Measurements from ENCODE around the gene CDH24. TPM values are rescaled to one million over a fixed set of nuclear protein-coding genes. Genes with fewer than 3 reads are reported as not detected.

The CDH24 gene
- total and polyA plus RNA-seq, 2 of the 8 experiments (the other 6 are each of a cell fraction or from before 2014, with no cell fraction given), result 18.1 to 27.6 TPM

DNA sequence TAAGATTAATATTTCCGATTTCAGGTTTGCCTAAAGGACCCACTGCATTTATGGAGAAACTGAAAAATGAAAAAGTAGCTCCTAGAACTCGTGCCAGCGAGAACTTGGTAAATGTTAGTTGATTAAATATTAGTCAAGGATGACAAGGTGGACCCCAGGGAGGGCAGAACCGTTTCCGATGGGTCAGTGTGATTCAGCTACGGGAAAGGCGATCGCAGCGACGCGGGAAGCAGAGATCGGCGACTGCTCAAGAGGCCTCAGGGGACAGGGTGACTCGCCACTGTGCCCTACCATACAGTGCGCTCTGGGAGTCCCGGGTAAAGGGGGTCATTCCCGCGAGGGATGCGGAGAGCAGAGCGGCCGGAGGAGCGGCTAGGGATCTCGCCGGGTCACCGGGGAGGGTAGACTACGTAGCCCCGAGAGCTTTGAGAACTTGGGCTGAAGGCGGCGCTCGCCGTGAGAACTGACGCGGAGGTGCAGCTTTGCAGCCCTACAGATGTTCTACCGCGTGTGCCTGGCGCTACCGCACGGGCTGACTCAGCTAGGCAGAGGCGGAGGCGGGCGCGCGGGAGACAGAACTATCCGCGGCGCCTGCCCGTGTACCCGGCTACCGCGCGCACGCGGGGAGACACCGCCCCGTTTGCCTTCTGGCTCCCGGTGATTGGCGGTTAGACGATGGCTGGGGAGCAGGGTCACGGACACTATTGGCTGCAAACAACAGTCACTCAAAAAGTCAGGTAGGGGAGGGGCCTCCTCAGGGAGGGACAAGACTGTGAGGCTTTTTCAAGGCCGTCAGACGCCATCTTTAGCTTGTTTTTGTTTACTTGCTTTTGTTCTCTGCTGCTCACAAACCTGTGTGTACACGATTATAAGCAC is 50.5 kb downstream of the CDH24 start (continued):
- TF ChIP-seq KDM4A (IDR thresholded peaks at IDR 0.05; ENCODE audit: low read depth, low read length, severe bottlenecking), result peak; percentile 67
- TF ChIP-seq HDAC6 (IDR thresholded peaks at IDR 0.05; ENCODE audit: low read depth, low read length), result no peak
- peak; percentile 83 for TF ChIP-seq NANOG (IDR thresholded peaks at IDR 0.05; ENCODE audit: insufficient read depth, low read depth, low read length, poor library complexity, severe bottlenecking)
- TF ChIP-seq MAFK (IDR thresholded peaks at IDR 0.05; ENCODE audit: low read depth, low read length), result peak; percentile 43; the same call in 1 of the 2 replicates
- TF ChIP-seq TCF12 (IDR thresholded peaks at IDR 0.05; ENCODE audit: low read depth, low read length), result 0 out of 2 replicates have a peak, but pooled peaks have one; percentile 14
- TF ChIP-seq RFX5 (IDR thresholded peaks at IDR 0.05; ENCODE audit: borderline replicate concordance, low read depth, low read length), result no peak
- peak; percentile 89 for TF ChIP-seq CHD2 (IDR thresholded peaks at IDR 0.05; ENCODE audit: low read length)
- TF ChIP-seq, protein P1, sequence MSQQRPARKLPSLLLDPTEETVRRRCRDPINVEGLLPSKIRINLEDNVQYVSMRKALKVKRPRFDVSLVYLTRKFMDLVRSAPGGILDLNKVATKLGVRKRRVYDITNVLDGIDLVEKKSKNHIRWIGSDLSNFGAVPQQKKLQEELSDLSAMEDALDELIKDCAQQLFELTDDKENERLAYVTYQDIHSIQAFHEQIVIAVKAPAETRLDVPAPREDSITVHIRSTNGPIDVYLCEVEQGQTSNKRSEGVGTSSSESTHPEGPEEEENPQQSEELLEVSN (IDR thresholded peaks at IDR 0.05), result peak; percentile 94
- no peak for TF ChIP-seq CHD1 (IDR thresholded peaks at IDR 0.05; ENCODE audit: low read depth, low read length)
- no peak for TF ChIP-seq EP300 (IDR thresholded peaks at IDR 0.05; ENCODE audit: borderline replicate concordance in 1 of 2, low read depth in 2 of 2, low read length in 2 of 2)
- peak; percentile 74 to 99 for TF ChIP-seq POLR2A (IDR thresholded peaks at IDR 0.05; ENCODE audit: control extremely low read depth in 1 of 2, low read depth in 2 of 2, low read length in 2 of 2)
- no peak; the same call in 1 of the 2 replicates for TF ChIP-seq BRCA1 (IDR thresholded peaks at IDR 0.05; ENCODE audit: low read depth, low read length)
- TF ChIP-seq, protein P2, sequence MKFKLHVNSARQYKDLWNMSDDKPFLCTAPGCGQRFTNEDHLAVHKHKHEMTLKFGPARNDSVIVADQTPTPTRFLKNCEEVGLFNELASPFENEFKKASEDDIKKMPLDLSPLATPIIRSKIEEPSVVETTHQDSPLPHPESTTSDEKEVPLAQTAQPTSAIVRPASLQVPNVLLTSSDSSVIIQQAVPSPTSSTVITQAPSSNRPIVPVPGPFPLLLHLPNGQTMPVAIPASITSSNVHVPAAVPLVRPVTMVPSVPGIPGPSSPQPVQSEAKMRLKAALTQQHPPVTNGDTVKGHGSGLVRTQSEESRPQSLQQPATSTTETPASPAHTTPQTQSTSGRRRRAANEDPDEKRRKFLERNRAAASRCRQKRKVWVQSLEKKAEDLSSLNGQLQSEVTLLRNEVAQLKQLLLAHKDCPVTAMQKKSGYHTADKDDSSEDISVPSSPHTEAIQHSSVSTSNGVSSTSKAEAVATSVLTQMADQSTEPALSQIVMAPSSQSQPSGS (IDR thresholded peaks at IDR 0.05; ENCODE audit: low read length), result no peak
- no peak for TF ChIP-seq NRF1 (IDR thresholded peaks at IDR 0.05; ENCODE audit: low read depth, low read length)
- TF ChIP-seq JUND (IDR thresholded peaks at IDR 0.05; ENCODE audit: low read length), result no peak
- TF ChIP-seq CTCF (IDR thresholded peaks at IDR 0.05; ENCODE audit: control extremely low read depth in 1 of 3, insufficient read depth in 1 of 3, low read depth in 1 of 3, low read length in 3 of 3), result peak in 1 of 3 experiments; percentile 27; a peak in 2 of 4 replicates
- TF ChIP-seq ATF3 (IDR thresholded peaks at IDR 0.05; ENCODE audit: insufficient read depth, low read depth, low read length), result no peak
- peak; percentile 89 for TF ChIP-seq PHF8 (conservative IDR thresholded peaks at IDR 0.05; ENCODE audit: low read depth, low read length)

Data from H1 (cell line).